K562 (cell line): ENCODE results near the gene PLD1. TPM values are rescaled to one million over a fixed set of nuclear protein-coding genes. Genes with fewer than 3 reads are reported as not detected.

Source experiments
- ATAC-seq: fragments of 200-7000 bp; cut with Tn5 transposase; 3 replicates; pipeline ENCODE4 v1.9.1; 2020; ENCODE audit warnings: moderate library complexity
- BruUV-seq: library from RNA; stranded (reverse); fragments of 400-500 nt; replicated peaks from 2 replicates; lab custom pipeline; 2021; lab: Mats Ljungman, UMichigan
- CTCF ChIA-PET: fragments of 300-600 bp; formaldehyde crosslinking; extraction: SDS; loops from one replicate; lab custom pipeline; 2021; ENCODE audit warnings: low intra/inter-chr PET ratio; lab: Yijun Ruan, JAX
- POLR2A ChIA-PET: fragments of 300-600, 350-650 bp; sonication (Branson Sonifier 250); formaldehyde crosslinking; extraction: SDS; loops from one replicate; lab custom pipeline; 2021; ENCODE audit warnings: antibody characterized with exemption, inconsistent platforms; lab: Yijun Ruan, JAX
- DNase-seq, 4 experiments: peaks; one replicate each; pipeline versions ENCODE4 v3.0.0 to v3.0.0-alpha.2; 2011 to 2018; ENCODE audit warnings: low spot score in 3 of 4, mixed read lengths in 3 of 4; ENCODE audit errors: extremely low read depth in 1 of 4
- FAIRE-seq: peaks from 2 replicates; lab custom pipeline; 2011; peaks lifted over from hg19 to GRCh38; lab: Jason Lieb, UNC
- H2AFZ ChIP-seq: 2 replicates; pipeline ENCODE4 v1.6.0; 2011; ENCODE audit warnings: low read depth, low read length, control low read depth, inconsistent platforms
- H3K27ac ChIP-seq: fragments of 200-600 bp; 3 replicates; pipeline ENCODE4 v1.8.0; 2011; ENCODE audit warnings: low read depth, mild to moderate bottlenecking, control low read depth, inconsistent platforms, low read length, moderate library complexity, mixed read lengths; ENCODE audit errors: extremely low read depth
- H3K27me3 ChIP-seq, 2 experiments: fragments of 300-600 bp in 1 of 2; 2 replicates in 1 of 2; 3 replicates in 1 of 2; pipeline versions ENCODE4 v1.6.0 to v1.8.0; 2011; ENCODE audit warnings: inconsistent platforms in 2 of 2, low read length in 2 of 2, mild to moderate bottlenecking in 1 of 2, mixed read lengths in 1 of 2, moderate library complexity in 1 of 2; ENCODE audit not compliant: control insufficient read depth in 2 of 2, insufficient read depth in 2 of 2
- H3K36me3 ChIP-seq: fragments of 300-600 bp; 3 replicates; pipeline ENCODE4 v1.8.0; 2011; ENCODE audit warnings: mild to moderate bottlenecking, low read length, inconsistent platforms; ENCODE audit not compliant: control insufficient read depth, insufficient read depth
- H3K4me1 ChIP-seq, 2 experiments: fragments of 200-600 bp in 1 of 2; replicated peaks in 1 of 2; 2 replicates in 1 of 2; 3 replicates in 1 of 2; pipeline versions ENCODE4 v1.5.1 to v1.8.0; 2011; ENCODE audit warnings: inconsistent platforms in 2 of 2, low read length in 2 of 2, mild to moderate bottlenecking in 1 of 2, mixed read lengths in 1 of 2, moderate library complexity in 1 of 2; ENCODE audit not compliant: control insufficient read depth in 2 of 2, insufficient read depth in 2 of 2
- H3K4me2 ChIP-seq: 2 replicates; pipeline ENCODE4 v1.6.1; 2011; ENCODE audit warnings: low read length, control low read depth, inconsistent platforms, mixed read lengths; ENCODE audit not compliant: insufficient read depth
- H3K4me3 ChIP-seq: fragments of 200-600 bp; sonication (generic), shearing (Covaris generic); 2 replicates; pipeline ENCODE4 v1.5.1; 2016; ENCODE audit warnings: control low read depth, inconsistent platforms
- H3K79me2 ChIP-seq: fragments of 200-600 bp; 3 replicates; pipeline ENCODE4 v1.8.0; 2011; ENCODE audit warnings: low read length, inconsistent platforms; ENCODE audit not compliant: control insufficient read depth, insufficient read depth
- H3K9ac ChIP-seq, 2 experiments: 2 replicates each; pipeline versions ENCODE4 v1.6.0 to v1.6.1; 2011; ENCODE audit warnings: low read depth in 2 of 2, low read length in 2 of 2, control low read depth in 1 of 2, inconsistent platforms in 1 of 2, mild to moderate bottlenecking in 1 of 2, mixed read lengths in 1 of 2; ENCODE audit not compliant: insufficient read depth in 1 of 2
- H3K9me1 ChIP-seq: one replicate; pipeline ENCODE4 v1.6.0; 2011; ENCODE audit warnings: inconsistent platforms, mild to moderate bottlenecking, low read length, moderate library complexity; ENCODE audit not compliant: control insufficient read depth, insufficient read depth
- H3K9me3 ChIP-seq: replicated peaks from 2 replicates; pipeline ENCODE4 v1.5.1; 2011; ENCODE audit warnings: low read depth, low read length, inconsistent platforms; ENCODE audit not compliant: control insufficient read depth, insufficient read depth
- H4K20me1 ChIP-seq: replicated peaks from 2 replicates; pipeline ENCODE4 v1.6.1; 2011; ENCODE audit warnings: low read length, inconsistent platforms, mixed read lengths; ENCODE audit not compliant: control insufficient read depth, insufficient read depth
- ATF3 ChIP-seq, 2 experiments: fragments of 450-650 bp in 1 of 2; sonication (generic) in 1 of 2; formaldehyde crosslinking in 1 of 2; IDR thresholded peaks in 1 of 2; conservative IDR thresholded peaks in 1 of 2; 2 replicates each; pipeline versions ENCODE4 v1.6.1 to v1.8.1; 2016 to 2023; ENCODE audit warnings: mild to moderate bottlenecking in 2 of 2, moderate library complexity in 2 of 2, inconsistent platforms in 1 of 2, missing genetic modification reagents in 1 of 2
- GMEB1 ChIP-seq: fragments of 250-450 bp; sonication (Bioruptor Pico); IDR thresholded peaks from 2 replicates; pipeline ENCODE4 v1.4.0; 2020; ENCODE audit warnings: mild to moderate bottlenecking
- HDAC6 ChIP-seq: IDR thresholded peaks from 2 replicates; pipeline ENCODE4 v1.6.1; 2012; ENCODE audit warnings: low read depth, mild to moderate bottlenecking, control low read depth, inconsistent platforms, low read length, moderate library complexity
- RB1 ChIP-seq: fragments of 450-650 bp; IDR thresholded peaks from 2 replicates; pipeline ENCODE4 v1.6.1; 2017; ENCODE audit warnings: low read depth, mild to moderate bottlenecking
- SP1 ChIP-seq: sonication (generic); formaldehyde crosslinking; IDR thresholded peaks from 2 replicates; pipeline ENCODE4 v1.8.1; 2022; ENCODE audit warnings: mild to moderate bottlenecking, missing genetic modification reagents
- TGIF2 ChIP-seq: sonication (generic); formaldehyde crosslinking; IDR thresholded peaks from 2 replicates; pipeline ENCODE4 v1.8.1; 2022; ENCODE audit warnings: mild to moderate bottlenecking, missing genetic modification reagents, moderate library complexity
- WGBS: fragments of 100-300 bp; shearing (Covaris generic); methylation state at CpG from one replicate; pipeline ENCODE4 v1.1.6; 2016; ENCODE audit warnings: low coverage, mixed read lengths; ENCODE audit not compliant: insufficient coverage; ENCODE audit errors: missing lambda C conversion rate; 5-methylcytosine and 5-hydroxymethylcytosine counted together
- in situ Hi-C: fragments of 300-500 bp; cut with MboI; formaldehyde crosslinking; loops from 4 replicates; pipeline ENCODE4 v1.15.0; 2018; ENCODE audit warnings: inconsistent platforms, mixed read lengths
- intact Hi-C: fragments of 100-400 bp; cut with micrococcal nuclease; formaldehyde crosslinking; loops from 2 replicates; pipeline ENCODE4 v1.14.2; 2022
- polyA plus RNA-seq, 8 experiments: library from polyadenylated mRNA; depleted of rRNA in 4 of 8; stranded (reverse) in 5 of 8; unstranded in 3 of 8; fragments of >200 nt; fragmentation: Nextera tagmentation in 2 of 8; fragmentation: Illumina TruSeq in 1 of 8; extraction: Ambion mirVana in 2 of 8; extraction: Trizol in 1 of 8; gene quantifications; 2 replicates each; pipeline versions ENCODE4 v1.2.1 to v1.2.3, GENCODE V29; 2011 to 2014; ENCODE audit warnings: inconsistent platforms in 1 of 8, missing spikeins in 1 of 8
- total RNA-seq, 7 experiments: library from RNA; depleted of rRNA in 6 of 7; stranded (reverse); fragments of >200 nt in 6 of 7; fragmentation: Illumina TruSeq in 2 of 7; extraction: Trizol in 2 of 7; gene quantifications; 2 replicates each; pipeline versions ENCODE4 v1.2.1 to v1.2.3, GENCODE V29; 2011 to 2021; ENCODE audit warnings: low replicate concordance in 1 of 7

PLD1 gene
- total and polyA plus RNA-seq, 9 of the 15 experiments (the other 6 are each of a cell fraction or from before 2014, with no cell fraction given) = 8.4 to 26.1 (median 18.6) TPM

- Histone ChIP-seq H3K4me3 (no peak overlapping the region), H3K9me3 (no peaks in the 10 kb centered on the region), H3K9ac (no peak overlapping the region), H3K9me1 (no peaks in the 10 kb centered on the region), H3K4me1 (no peaks in the 10 kb centered on the region), H3K27me3 (no peaks in the 10 kb centered on the region), H3K27ac (no peak overlapping the region), H3K79me2 (no peaks in the 10 kb centered on the region), H2AFZ (no peak overlapping the region), H4K20me1 (no peaks in the 10 kb centered on the region), H3K4me2 (no peak overlapping the region), H3K36me3 (peaks cover 2% of the 10 kb centered on the region; the same call in 1 of the 3 replicates)
- CTCF ChIA-PET = no interaction called here
- no TSS peak for BruUV-seq
- POLR2A ChIA-PET = interaction anchor here (0.8 to 1.2 kb wide), 2 partner anchors 9 to 37 kb away, joined by 3 to 4 read pairs; no protein-coding TSS in a partner anchor
- ATAC-seq (no peak), DNase-seq (no peak), FAIRE-seq (no peak)
- intact Hi-C loops (no loop called here), in situ Hi-C loops (no loop called here)
- no peak for TF ChIP-seq SP1 (CRISPR knock-in tag)
- TF ChIP-seq RB1 = no peak
- TF ChIP-seq ATF3 (IDR thresholded peaks at IDR 0.05) = no peak
- TF ChIP-seq ATF3 (CRISPR knock-in tag; conservative IDR thresholded peaks at IDR 0.05) = no peak
- no peak for TF ChIP-seq TGIF2
- no peak for TF ChIP-seq HDAC6
- no peak for TF ChIP-seq GMEB1 (CRISPR knock-in tag)
- WGBS = 65% methylated on average over 6 of the region's 6 CpGs
Observed at GRCh38 chr3:171696805-171697204, 113.5 kb downstream of the PLD1 start.
